HG03432 (cell line): ENCODE data around the gene ENPP5.

Experiments
- ATAC-seq: cut with Tn5 transposase; IDR thresholded peaks from one replicate; pipeline ENCODE4 v1.9.1; 2021; ENCODE audit warnings: mild to moderate bottlenecking, moderate library complexity; ENCODE audit not compliant: unreplicated experiment

Gene ENPP5

GRCh38 chr6:46115634-46116033, 55.1 kb downstream of the ENPP5 start:
- no peak for ATAC-seq

- no peak for ATAC-seq
Measured at GRCh38 chr6:46113370-46113769, 57.4 kb downstream of the ENPP5 start.
